GM13976 (cell line): ENCODE results near the gene RBBP5.
A peak's percentile ranks its signal among the peaks of the same experiment; 100 is the strongest.

Experiments
- DNase-seq: peaks from one replicate; pipeline ENCODE4 v3.0.0; 2012; ENCODE audit warnings: low spot score
- in situ Hi-C: fragments of 300-500 bp; cut with MboI; formaldehyde crosslinking; loops from one replicate; pipeline ENCODE4 v1.12.0; 2022; ENCODE audit warnings: low sequenced_read_pairs, mixed read lengths, inconsistent platforms; ENCODE audit not compliant: unreplicated experiment
- TF ChIP-seq, protein P1 (sequence below): IDR thresholded peaks from 2 replicates; pipeline ENCODE4 v1.5.1; 2012; ENCODE audit warnings: borderline replicate concordance, mild to moderate bottlenecking; ENCODE audit not compliant: insufficient read depth; ENCODE audit errors: extremely low read depth, missing control alignments, control extremely low read depth

RBBP5 gene

GRCh38 chr1:205077934-205078311 lies 43.9 kb downstream of the RBBP5 start:
- TF ChIP-seq, protein P1, sequence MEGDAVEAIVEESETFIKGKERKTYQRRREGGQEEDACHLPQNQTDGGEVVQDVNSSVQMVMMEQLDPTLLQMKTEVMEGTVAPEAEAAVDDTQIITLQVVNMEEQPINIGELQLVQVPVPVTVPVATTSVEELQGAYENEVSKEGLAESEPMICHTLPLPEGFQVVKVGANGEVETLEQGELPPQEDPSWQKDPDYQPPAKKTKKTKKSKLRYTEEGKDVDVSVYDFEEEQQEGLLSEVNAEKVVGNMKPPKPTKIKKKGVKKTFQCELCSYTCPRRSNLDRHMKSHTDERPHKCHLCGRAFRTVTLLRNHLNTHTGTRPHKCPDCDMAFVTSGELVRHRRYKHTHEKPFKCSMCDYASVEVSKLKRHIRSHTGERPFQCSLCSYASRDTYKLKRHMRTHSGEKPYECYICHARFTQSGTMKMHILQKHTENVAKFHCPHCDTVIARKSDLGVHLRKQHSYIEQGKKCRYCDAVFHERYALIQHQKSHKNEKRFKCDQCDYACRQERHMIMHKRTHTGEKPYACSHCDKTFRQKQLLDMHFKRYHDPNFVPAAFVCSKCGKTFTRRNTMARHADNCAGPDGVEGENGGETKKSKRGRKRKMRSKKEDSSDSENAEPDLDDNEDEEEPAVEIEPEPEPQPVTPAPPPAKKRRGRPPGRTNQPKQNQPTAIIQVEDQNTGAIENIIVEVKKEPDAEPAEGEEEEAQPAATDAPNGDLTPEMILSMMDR, result no peak
- no peak for DNase-seq
- in situ Hi-C loops, result no loop called here

- TF ChIP-seq, protein P1, result no peak
- in situ Hi-C loops, result no loop called here
- no peak for DNase-seq
These were observed 44.4 kb downstream of the RBBP5 start for GRCh38 chr1:205077158-205077933.

- TF ChIP-seq, protein P1, result no peak
- no peak for DNase-seq
- in situ Hi-C loops, result no loop called here
These were observed 45.5 kb downstream of the RBBP5 start for GRCh38 chr1:205076245-205076761.

DNA sequence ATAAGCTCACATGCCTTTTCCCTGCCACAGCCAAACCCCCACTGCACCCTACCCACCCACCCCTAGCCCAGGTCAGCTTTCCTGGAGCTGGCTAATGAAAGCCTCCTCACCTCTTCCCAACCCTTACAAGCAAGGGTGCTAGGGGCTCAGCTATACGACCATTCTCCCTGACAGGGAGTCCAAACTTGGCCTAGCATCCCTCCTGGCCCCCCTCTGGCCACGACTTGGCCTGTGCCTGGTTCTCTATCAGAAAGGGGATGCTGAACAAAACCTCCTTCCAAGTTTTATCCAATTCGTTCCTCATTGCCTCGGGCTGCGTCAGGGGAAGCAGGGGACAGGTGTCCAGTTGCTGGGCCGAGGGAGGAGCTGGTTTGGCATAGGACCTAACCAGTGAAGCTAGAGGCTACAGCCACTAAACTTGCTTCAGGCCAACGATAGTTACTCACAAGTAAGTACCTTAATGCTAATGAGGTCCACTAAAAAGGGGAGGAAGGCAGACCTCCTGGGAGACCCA lies 46.1 kb downstream of the RBBP5 start:
- in situ Hi-C loops, result no loop called here
- TF ChIP-seq, protein P1, result no peak
- DNase-seq, result no peak

GRCh38 chr1:205074513-205074912 lies 47.3 kb downstream of the RBBP5 start:
- DNase-seq, result peak; percentile 20
- in situ Hi-C loops, result no loop called here
- TF ChIP-seq, protein P1, result no peak

DNA sequence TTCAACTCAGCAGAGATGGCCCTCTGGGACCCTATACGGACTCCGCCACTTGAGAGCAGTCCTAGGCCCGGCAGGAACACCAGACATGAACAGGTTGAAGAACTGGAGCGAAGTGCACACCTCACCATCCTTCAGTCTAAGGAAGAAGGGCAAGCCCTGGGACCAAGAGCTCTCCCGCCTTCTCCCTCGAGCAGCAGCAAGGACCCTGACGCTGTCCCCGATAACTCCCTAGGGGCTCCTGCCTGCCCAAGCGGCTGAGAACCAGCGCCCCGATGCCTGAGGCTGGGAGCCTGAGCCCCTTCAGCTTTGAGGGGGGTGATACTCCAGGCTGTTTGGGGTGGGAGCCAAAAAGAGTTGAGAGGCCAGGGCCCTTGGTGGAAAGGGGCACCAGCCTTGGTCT lies 47.7 kb downstream of the RBBP5 start:
- TF ChIP-seq, protein P1, result no peak
- DNase-seq, result no peak
- in situ Hi-C loops, result no loop called here
